Amniotic stem cell (primary cell): Measurements from ENCODE around the gene RBM15B.

Experiments used
- DNase-seq: peaks from one replicate; lab custom pipeline; 2025; lab: John Stamatoyannopoulos, UW

RBM15B gene

GRCh38 chr3:51391566-51392354, 675 bp downstream of the RBM15B start:
- DNase-seq, result no peak

GRCh38 chr3:51392355-51393133, 1.5 kb downstream of the RBM15B start:
- no peak for DNase-seq

GRCh38 chr3:51393134-51393495, 2.0 kb downstream of the RBM15B start:
- no peak for DNase-seq

- no peak for DNase-seq
Observed at GRCh38 chr3:51393564-51393963, 2.5 kb downstream of the RBM15B start.

- no peak for DNase-seq
Observed at GRCh38 chr3:51394541-51394940, 3.5 kb downstream of the RBM15B start.

- DNase-seq, result no peak
Observed at GRCh38 chr3:51395493-51396213, 4.6 kb downstream of the RBM15B start.

- no peak for DNase-seq
Observed at GRCh38 chr3:51396401-51396800, 5.3 kb downstream of the RBM15B start.

GRCh38 chr3:51397392-51397791, 6.3 kb downstream of the RBM15B start:
- DNase-seq, result no peak

- no peak for DNase-seq
Observed at GRCh38 chr3:51398595-51399310, 7.7 kb downstream of the RBM15B start.

- no peak for DNase-seq
Observed at GRCh38 chr3:51400166-51400565, 9.1 kb downstream of the RBM15B start.

- DNase-seq, result no peak
Observed at GRCh38 chr3:51401735-51402134, 10.7 kb downstream of the RBM15B start.

GRCh38 chr3:51403675-51404074, 12.6 kb downstream of the RBM15B start:
- DNase-seq, result no peak

GRCh38 chr3:51408021-51408420, 16.9 kb downstream of the RBM15B start:
- DNase-seq, result no peak

- DNase-seq, result no peak
Observed at GRCh38 chr3:51408813-51409212, 17.7 kb downstream of the RBM15B start.

GRCh38 chr3:51422211-51422610, 31.1 kb downstream of the RBM15B start:
- DNase-seq, result no peak

GRCh38 chr3:51426921-51427320, 35.8 kb downstream of the RBM15B start:
- no peak for DNase-seq

- DNase-seq, result no peak
Observed at GRCh38 chr3:51429138-51429537, 38.1 kb downstream of the RBM15B start.

- no peak for DNase-seq
Observed at GRCh38 chr3:51434110-51434509, 43.0 kb downstream of the RBM15B start.

- no peak for DNase-seq
Observed at GRCh38 chr3:51434746-51435327, 43.8 kb downstream of the RBM15B start.

GRCh38 chr3:51436998-51437639, 46.0 kb downstream of the RBM15B start:
- no peak for DNase-seq
